ENCODE measurements around the gene TSHZ3. TPM values are rescaled to one million over a fixed set of nuclear protein-coding genes. Genes with fewer than 3 reads are reported as not detected.

The TSHZ3 gene
- total RNA-seq, 2 donors from 2014 or later, result 0.82 to 1.2 TPM

DNA sequence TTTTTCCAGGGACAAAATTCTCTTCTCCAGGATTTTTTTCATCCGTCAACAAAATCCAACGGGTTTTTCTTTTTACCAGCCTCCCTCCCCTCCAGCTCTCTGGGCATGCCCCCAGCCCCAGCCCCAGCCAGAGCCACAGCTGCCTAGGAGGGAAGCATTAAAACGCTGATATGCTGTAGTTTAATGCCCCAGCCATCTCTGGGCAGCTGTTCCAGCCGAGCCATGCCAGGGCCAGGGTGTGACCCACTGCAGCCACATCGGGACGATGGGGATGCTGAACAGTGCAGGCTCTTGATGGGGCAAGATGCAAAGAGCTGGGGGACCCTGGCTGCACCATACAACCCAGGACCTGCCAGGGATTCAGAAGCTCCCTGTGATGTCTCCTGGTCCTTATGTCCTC lies 32.1 kb downstream of the TSHZ3 start:
- no peak for ATAC-seq (replicated peaks)

DNA sequence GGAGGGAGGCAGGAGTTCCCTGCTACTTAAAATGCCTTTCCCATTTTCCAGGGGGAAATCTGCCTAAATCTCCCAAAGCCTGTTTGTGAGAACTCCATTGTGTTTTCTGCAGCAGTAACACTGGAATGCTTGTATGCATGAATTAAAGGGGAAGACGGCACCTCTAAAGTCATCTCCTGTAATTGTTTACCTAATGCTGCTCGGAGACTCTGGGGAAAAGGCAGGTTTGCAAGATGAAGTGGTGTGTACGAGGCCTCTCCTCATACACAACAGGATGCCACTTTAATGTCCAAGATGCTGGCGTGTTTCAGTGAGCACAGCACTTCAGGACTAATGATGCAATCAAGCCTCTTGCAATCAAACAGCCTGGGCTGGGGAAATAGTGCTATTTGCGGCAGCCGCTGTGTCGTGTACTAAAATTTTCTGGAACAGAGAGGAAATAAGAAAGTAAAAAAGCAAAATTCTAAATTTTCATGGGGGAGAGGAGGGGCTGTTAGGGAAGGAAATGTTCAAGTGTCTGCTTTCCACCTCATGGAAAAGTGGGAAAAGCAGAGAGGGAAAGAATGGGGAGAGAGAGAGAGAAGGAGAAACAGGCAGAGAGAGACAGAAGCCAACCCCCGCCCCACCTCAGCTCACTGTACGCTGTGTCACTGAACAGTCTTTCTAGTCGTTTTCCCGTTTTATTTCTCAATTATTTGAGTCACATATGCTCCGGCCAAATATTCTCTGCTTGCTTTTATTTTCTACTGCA lies 32.9 kb downstream of the TSHZ3 start:
- Mint-ChIP-seq H3K36me3 (ENCODE audit: low read depth) (no peaks in the 10 kb centered on the region), H3K27ac (no peak overlapping the region), H3K9me3 (no peaks in the 10 kb centered on the region), H3K4me1 (no peaks in the 10 kb centered on the region), H3K4me3 (no peak overlapping the region), H3K27me3 (no peaks in the 10 kb centered on the region)
- ATAC-seq (replicated peaks), result no peak

More for the DNA sequence above, 32.1 kb downstream of the TSHZ3 start:
- no peaks in the 10 kb centered on the region for H3K36me3 Mint-ChIP-seq (ENCODE audit: low read depth)
- H3K4me1 Mint-ChIP-seq, result no peaks in the 10 kb centered on the region
- no peaks in the 10 kb centered on the region for H3K9me3 Mint-ChIP-seq
- no peaks in the 10 kb centered on the region for H3K27me3 Mint-ChIP-seq
- no peak overlapping the region for H3K27ac Mint-ChIP-seq
- H3K4me3 Mint-ChIP-seq, result no peak overlapping the region

DNA sequence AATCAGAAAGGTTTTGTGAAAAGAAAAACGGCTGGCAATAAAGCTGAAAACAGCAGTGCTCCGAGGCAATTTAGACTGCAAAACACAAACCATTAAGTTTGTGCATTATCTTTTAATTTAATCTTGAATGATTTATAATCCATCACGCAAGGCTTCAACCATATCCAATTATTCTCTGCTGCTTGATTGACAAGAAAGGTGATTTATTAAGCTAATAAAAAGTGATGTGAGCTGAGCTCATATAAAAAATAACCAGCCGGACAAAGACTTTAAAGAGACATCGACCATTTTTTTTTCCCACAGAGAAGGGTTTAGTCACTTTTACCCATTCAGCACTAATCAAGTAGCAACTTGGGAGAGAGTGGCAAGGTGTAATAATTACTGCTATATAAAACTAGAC lies 33.6 kb downstream of the TSHZ3 start:
- no peak for ATAC-seq (replicated peaks)
- Mint-ChIP-seq H3K4me1 (no peaks in the 10 kb centered on the region), H3K27ac (no peak overlapping the region), H3K9me3 (no peaks in the 10 kb centered on the region), H3K36me3 (ENCODE audit: low read depth) (no peaks in the 10 kb centered on the region), H3K4me3 (no peak overlapping the region), H3K27me3 (no peaks in the 10 kb centered on the region)

DNA sequence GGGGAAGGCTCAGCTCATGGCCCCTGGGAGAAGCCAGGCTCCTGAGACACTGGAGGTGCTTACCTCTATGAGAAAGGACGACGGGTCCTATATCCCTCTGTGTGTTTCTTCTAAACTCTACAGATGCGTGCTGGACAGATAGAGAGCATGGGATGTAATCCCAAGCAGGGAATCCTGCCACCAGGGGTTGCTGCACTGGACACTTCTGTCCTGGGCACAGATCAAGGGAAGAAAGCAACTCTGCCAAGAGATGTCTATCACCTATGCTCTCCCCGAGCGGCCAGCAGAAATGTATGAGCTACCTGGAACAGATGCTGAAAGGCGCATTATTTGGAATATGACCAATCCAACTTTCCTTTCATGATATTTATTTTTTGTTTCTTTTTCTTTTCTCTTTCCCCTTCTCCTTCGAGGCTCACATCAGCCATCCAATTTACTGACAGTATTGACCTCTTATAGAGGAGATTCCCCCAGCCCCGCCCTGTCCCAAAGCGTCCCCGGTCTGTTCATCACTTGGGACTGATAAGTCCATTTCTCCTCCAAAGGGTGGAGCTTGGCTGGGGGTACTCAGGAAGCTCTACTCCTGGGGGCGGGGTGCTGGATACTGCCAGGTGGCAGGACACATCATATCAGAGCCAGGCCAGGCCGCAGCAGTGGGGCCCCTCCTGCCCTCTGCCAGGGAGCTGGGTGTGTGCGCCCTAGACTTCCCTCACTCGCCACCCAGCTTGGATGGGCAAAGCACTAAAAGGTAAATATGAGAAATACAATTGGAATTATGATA lies 34.2 kb downstream of the TSHZ3 start:
- H3K27me3 Mint-ChIP-seq, result no peaks in the 10 kb centered on the region

DNA sequence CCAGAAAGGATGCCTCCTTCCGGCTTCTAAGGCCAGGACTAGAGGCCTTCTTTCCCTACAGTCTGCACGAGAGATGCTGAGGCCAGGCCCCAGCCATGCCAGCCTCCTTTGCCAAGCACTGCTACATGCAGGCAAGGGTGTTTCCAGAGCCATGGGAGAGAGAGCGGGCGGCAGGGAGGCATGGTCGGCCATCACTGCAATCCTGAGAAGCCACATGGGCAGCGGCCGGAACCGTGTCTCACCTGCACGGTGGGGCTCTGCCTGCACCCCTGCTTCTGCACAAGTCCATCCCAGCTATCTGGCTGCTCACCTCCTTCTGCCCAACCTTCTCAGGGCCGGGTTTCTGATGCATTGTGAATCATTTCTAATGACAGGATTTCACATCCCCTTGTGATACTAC lies 35.1 kb downstream of the TSHZ3 start:
- Mint-ChIP-seq H3K4me3 (no peak overlapping the region), H3K4me1 (no peaks in the 10 kb centered on the region), H3K27me3 (no peaks in the 10 kb centered on the region), H3K27ac (no peak overlapping the region), H3K36me3 (ENCODE audit: low read depth) (no peaks in the 10 kb centered on the region), H3K9me3 (no peaks in the 10 kb centered on the region)
- no peak for ATAC-seq (replicated peaks)

More for the DNA sequence above, 34.2 kb downstream of the TSHZ3 start:
- no peaks in the 10 kb centered on the region for H3K36me3 Mint-ChIP-seq (ENCODE audit: low read depth)
- no peak overlapping the region for H3K4me3 Mint-ChIP-seq
- no peak for ATAC-seq (replicated peaks)
- no peak overlapping the region for H3K27ac Mint-ChIP-seq
- H3K9me3 Mint-ChIP-seq, result no peaks in the 10 kb centered on the region
- no peaks in the 10 kb centered on the region for H3K4me1 Mint-ChIP-seq

DNA sequence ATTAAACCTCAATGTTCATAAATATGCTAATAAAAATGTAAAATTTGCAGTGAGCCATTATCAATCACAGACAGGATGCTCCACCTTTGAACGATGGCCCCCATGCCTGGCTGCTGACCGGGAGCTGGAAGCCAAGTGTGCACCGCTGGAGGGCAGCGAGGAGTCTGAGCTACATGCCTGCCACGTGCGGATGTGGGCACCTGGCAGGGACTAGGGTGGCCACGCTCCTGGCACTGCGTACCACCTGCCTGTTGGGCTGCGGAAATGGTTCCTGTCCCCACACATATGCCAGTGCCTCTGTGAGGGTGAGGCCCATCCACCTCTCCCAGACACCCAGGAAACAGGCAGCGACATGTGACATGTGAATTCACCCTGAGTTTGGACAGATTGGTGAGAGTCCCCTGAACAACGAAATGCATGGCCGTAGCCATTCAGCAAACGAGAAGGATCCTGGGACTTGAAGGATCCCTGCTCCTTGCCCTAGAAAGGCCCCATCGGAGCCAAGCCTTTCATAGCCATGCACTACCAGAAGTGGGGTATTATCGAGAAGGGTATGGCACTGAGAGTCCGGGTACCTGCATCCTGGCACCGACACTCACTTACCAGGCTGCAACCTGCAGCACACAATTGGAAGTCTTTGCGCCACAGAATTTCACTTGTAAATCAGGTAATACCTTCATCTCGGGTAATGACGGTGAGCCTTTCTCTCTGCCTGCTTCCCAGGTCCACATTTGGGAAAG lies 35.8 kb downstream of the TSHZ3 start:
- no peak overlapping the region for H3K27ac Mint-ChIP-seq
- H3K27me3 Mint-ChIP-seq, result no peaks in the 10 kb centered on the region
- no peak for ATAC-seq (replicated peaks)
- H3K36me3 Mint-ChIP-seq (ENCODE audit: low read depth), result no peaks in the 10 kb centered on the region
- no peaks in the 10 kb centered on the region for H3K4me1 Mint-ChIP-seq
- H3K4me3 Mint-ChIP-seq, result no peak overlapping the region
- no peaks in the 10 kb centered on the region for H3K9me3 Mint-ChIP-seq

DNA sequence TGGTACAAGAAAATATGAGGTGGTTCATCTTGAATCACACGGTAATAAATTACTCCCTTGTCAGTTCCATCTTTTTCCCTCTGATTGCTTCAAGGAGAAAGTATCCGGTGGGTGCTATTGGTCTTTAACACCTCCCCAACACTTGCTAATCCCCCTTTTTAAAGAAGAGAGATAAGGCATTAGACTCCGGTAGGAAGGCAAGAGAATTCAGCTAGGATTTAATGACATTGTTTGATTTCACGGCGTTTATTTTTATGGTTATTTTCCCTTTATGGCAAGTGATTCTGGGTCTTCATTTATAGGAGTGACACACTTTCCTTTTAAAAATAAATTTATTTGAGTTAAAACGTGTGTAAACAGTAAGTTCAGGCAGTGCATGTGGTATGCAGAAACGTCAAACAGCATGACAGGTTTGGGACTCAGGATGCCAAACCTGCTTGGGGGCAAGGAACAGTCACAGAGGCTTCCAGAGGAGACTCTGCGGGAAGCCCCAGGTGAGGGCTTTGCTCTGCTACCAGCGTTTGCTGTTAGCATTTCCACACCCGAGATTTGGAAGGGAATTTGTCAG lies 36.5 kb downstream of the TSHZ3 start:
- H3K4me3 Mint-ChIP-seq, result no peak overlapping the region
- ATAC-seq (replicated peaks), result no peak
- H3K27me3 Mint-ChIP-seq, result no peaks in the 10 kb centered on the region

DNA sequence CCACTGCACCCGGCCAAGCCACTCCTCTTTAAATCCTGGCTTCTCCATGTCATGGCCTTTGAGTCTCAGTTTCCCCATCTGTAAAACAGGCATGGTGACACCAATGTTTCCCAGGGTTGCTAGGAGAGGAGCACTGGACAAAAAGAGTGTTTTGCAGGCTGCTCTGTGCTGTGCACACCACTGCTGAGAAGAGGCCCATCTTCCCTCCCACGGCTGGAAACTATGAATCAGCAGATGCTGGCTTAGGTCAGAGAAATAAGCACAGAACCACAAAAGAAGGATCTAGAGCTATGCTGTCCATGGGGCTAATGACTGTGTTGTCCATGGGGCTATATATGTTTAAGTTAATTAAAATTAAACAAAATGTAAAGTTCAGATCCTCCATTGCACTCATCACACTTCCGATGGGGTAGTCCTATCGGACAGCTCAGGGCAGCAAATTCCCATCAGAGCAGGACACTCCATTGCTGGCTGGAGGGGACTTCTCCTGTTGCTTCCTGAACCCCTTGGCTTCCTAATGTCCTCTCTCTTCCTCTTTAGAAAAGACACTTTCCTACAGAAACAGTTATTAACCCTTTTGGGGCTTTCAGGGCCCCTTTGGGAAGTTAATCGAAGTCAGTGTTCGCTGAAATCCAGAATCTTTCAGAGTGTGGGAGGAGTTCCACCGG lies 37.1 kb downstream of the TSHZ3 start:
- Mint-ChIP-seq H3K27ac (peak overlapping the region; percentile 72), H3K9me3 (no peaks in the 10 kb centered on the region), H3K4me3 (no peak overlapping the region), H3K4me1 (no peaks in the 10 kb centered on the region), H3K27me3 (no peaks in the 10 kb centered on the region), H3K36me3 (ENCODE audit: low read depth) (no peaks in the 10 kb centered on the region)
- peak; percentile 77 for ATAC-seq (replicated peaks)

More for the DNA sequence above, 36.5 kb downstream of the TSHZ3 start:
- Mint-ChIP-seq H3K9me3 (no peaks in the 10 kb centered on the region), H3K27ac (peak overlapping the region; percentile 72), H3K36me3 (ENCODE audit: low read depth) (no peaks in the 10 kb centered on the region), H3K4me1 (no peaks in the 10 kb centered on the region)

DNA sequence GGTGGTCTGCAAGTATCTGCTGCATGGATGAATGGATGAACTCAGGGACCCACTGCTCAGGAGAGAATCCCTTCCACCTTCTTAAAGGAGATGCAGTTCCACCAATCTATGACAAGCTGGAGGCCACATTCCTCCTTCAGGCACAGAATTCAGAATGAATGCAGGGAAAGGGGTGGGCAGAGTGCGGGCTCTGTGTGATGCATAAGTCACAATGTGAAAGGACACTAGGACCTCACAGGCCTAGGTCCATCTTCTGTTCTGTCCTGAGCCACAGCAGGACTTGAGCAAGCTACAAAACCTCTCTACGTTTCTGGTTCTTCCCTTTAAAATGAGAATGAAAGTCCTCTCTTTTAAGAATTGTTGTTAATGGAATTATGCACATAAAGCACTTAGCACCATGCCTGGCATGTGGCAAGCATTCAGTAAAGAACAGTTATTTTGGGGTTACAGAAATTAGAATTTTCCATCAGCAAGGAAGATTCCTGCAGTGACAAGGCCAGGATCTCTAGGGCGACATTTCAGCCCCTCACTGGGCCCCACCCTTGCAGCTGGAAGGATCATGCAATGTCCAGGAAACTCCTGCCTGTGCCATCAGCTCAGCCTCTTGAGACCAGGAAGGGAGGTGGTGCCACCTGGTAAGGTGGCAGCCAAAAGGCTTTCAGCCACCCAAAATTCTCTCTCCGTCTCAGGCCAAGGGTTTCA lies 38.7 kb downstream of the TSHZ3 start:
- Mint-ChIP-seq H3K27ac (no peak overlapping the region), H3K4me1 (no peaks in the 10 kb centered on the region), H3K9me3 (no peaks in the 10 kb centered on the region), H3K36me3 (ENCODE audit: low read depth) (no peaks in the 10 kb centered on the region), H3K27me3 (no peaks in the 10 kb centered on the region), H3K4me3 (no peak overlapping the region)
- no peak for ATAC-seq (replicated peaks)

DNA sequence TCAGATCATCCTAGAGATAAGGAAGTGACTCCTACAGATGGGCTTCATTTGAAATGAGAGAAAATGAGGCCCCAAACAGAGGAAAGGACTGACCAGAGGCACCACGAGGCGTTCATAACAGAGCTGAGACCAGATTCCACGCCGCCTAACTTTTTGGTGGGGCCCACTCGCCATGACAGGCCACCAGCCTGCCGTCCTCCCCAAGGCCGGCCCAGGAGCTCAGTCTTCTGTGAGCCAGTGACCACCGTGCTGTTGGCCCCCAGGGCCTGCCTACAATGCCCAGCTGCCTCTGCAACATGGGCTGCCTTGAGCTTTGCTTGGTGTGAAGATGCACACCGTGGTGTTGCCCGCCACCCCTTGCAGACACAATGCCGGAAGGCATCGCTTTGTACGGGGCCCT lies 40.5 kb downstream of the TSHZ3 start:
- no peak for ATAC-seq (replicated peaks)
- no peaks in the 10 kb centered on the region for H3K9me3 Mint-ChIP-seq
- H3K4me3 Mint-ChIP-seq, result no peak overlapping the region

DNA sequence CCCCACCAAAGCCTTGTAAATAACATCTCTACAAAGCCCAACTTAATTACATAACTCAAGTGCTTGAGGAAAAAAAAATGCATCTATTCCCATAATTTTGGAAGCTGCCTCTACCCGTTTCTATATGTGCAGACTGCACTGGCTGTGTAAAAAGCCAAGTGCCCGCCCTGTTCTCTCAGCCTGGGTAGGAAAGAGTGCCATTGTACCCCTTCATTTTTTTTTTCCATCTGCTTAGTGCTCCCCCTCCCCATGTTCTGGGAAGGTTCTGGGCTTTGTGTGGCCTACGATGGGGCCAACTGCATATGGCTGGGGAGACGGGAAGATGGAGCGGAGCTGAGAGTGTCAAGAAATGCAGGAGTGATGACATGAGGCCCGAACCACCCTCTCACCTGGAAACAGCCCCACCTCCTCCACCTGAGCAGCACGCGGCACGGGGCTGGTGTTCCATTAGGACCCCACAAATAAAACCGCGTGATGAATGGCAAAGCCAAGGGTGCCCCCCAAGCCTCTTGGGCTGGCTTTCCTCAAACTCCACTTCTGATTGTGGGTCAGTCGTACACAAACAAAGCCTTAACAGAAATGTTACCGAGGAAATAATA lies 42.1 kb downstream of the TSHZ3 start:
- H3K27ac Mint-ChIP-seq, result no peak overlapping the region
- no peaks in the 10 kb centered on the region for H3K36me3 Mint-ChIP-seq (ENCODE audit: low read depth)
- no peaks in the 10 kb centered on the region for H3K4me1 Mint-ChIP-seq
- no peaks in the 10 kb centered on the region for H3K9me3 Mint-ChIP-seq
- H3K27me3 Mint-ChIP-seq, result no peaks in the 10 kb centered on the region
- H3K4me3 Mint-ChIP-seq, result no peak overlapping the region
- ATAC-seq (replicated peaks), result no peak

More for the DNA sequence above, 40.5 kb downstream of the TSHZ3 start:
- no peaks in the 10 kb centered on the region for H3K36me3 Mint-ChIP-seq (ENCODE audit: low read depth)
- H3K27ac Mint-ChIP-seq, result no peak overlapping the region
- H3K27me3 Mint-ChIP-seq, result no peaks in the 10 kb centered on the region
- no peaks in the 10 kb centered on the region for H3K4me1 Mint-ChIP-seq

DNA sequence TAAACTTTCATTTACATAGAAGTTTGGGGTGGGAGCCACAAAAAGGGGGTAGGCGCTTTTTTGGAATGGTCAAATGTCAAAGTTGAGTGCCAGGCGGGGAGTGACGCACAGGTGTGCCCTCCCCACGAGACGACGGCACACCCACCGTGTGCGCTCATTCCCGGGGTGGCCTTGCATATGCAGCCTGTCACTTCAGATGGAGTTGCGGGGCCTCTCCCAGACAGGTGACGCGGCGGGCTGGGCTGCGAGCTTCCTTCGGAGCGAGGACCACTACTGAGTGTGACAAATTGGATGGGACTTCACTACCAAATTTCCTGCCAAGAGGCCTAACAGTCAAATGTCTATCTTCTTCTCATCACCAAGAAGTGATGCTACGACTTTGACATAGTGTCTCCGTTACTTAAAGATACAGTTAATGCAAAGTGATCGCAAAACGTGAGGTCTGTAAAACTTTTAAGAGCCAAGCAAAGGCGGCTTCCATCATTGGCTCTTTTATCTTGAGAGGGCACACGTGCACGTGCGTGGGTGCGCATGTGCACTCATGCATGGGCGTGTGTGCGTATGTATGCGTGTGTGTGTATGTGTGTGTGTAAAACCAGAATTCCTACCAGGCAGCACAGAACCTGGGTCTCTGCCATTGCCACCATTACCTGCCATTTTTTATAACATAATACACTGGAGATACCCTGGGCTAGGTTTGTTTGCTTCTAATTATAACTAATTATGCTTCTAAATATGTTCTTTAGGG lies 43.1 kb downstream of the TSHZ3 start:
- no peaks in the 10 kb centered on the region for H3K27me3 Mint-ChIP-seq
- ATAC-seq (replicated peaks), result no peak
- no peak overlapping the region for H3K4me3 Mint-ChIP-seq
- H3K36me3 Mint-ChIP-seq (ENCODE audit: low read depth), result no peaks in the 10 kb centered on the region
- no peaks in the 10 kb centered on the region for H3K4me1 Mint-ChIP-seq
- no peak overlapping the region for H3K27ac Mint-ChIP-seq
- no peaks in the 10 kb centered on the region for H3K9me3 Mint-ChIP-seq

DNA sequence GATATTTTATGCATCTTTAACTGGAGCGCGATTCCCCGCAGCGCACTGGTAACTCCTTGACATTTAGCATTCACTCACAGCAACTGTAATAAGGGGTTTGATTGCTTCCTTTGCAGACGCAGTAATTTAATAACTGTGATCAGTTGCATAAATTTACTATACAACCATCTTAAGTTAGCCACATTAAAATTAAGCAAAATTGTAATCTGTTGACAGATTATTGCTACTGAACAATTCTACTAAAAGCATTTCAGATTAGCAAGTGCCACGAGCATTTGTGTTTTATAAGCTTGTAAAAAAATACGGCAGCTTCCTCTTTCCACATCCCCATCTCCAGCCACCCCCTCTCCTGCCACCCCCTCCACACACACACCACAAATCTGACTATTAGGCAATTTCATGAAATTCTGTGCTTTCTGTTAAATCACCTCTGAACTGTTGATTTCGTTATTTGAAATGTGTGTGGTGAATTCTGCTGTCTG lies 44.4 kb downstream of the TSHZ3 start:
- no peak overlapping the region for H3K27ac Mint-ChIP-seq
- H3K9me3 Mint-ChIP-seq, result no peaks in the 10 kb centered on the region
- H3K4me3 Mint-ChIP-seq, result no peak overlapping the region
- no peaks in the 10 kb centered on the region for H3K4me1 Mint-ChIP-seq
- H3K27me3 Mint-ChIP-seq, result no peaks in the 10 kb centered on the region
- no peaks in the 10 kb centered on the region for H3K36me3 Mint-ChIP-seq (ENCODE audit: low read depth)
- ATAC-seq (replicated peaks), result no peak
